ENCODE data around the gene PANK4.
A peak's percentile ranks its signal among the peaks of the same experiment; 100 is the strongest.

The PANK4 gene

DNA sequence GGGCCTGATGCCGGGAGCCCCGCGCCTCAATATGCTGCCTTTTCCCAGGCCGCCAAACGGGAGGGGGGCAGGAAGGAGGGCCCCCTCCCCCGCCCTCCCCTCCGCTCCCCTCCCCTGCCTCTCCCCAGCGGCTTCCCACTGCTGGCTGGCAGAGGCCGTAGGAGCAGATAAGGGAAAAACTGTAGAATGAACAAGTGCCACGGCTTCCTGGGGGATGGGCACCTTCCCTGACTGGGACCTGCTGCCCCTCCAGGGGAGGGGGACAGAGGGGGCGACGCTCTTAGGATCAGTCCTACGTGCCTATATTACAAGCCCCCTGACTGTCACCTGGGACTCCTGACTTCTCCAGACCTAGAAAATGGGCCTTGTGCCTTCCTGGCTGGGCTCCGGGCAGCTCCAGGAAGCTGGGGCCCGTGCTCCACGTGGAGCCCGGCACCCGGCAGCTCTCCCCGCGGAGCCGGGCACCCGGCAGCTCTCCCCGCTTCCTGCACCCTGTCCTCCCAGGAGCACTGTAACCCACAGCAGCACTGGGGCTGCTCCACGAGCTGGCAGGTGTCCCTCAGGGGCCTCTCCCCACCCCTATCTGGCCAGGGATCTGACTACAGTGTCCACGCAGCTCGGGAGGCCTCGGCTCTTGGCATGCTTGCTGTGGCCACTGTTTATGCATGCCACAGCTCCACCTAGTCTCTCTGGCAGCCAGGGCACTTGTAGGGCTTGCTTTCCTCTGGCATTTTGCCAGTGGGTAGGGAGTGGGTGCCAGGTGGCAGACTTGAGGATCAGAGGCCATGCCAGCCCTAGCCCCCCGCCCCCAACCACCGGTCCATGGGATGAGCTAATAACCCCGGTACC lies 4.3 kb upstream of the PANK4 start:
- peak in 36 of 56 donors; percentile 14 to 73 (median 42) for DNase-seq

GRCh38 chr1:2529784-2530512 lies 3.6 kb upstream of the PANK4 start, which contains the start of gene HES5:
Gene HES5 (minus strand): TSS chr1:2530263. CDS start chr1:2530164, 99 bp downstream.
- DNase-seq = peak in 36 of 56 donors; percentile 18 to 83 (median 54)

GRCh38 chr1:2528966-2529783 lies 2.8 kb upstream of the PANK4 start:
- DNase-seq = peak in 5 of 56 donors; percentile 13 to 39 (median 23)

DNA sequence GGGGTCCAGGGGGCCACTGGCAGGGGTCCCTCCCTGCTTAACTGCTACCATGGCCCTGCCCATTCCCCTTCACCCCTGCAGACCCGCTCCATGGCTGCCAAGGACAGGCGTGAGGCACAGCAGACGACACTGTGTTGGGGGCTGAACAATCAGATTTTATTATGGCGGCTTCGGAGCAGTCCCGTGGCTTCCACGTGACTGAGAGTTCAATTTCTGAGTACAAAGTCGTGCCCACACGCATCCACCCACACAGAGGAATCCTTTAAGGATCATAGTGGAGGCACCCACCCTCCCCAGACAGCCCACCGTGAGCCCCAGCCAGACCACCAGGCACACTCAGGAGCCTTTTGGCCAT lies 2.2 kb upstream of the PANK4 start:
- peak in 2 of 56 donors; percentile 44 to 61 for DNase-seq

GRCh38 chr1:2528016-2528415 lies 1.6 kb upstream of the PANK4 start:
- peak in 39 of 56 donors; percentile 23 to 83 (median 54) for DNase-seq

GRCh38 chr1:2527556-2527860 lies 1.1 kb upstream of the PANK4 start:
- DNase-seq = peak in 1 of 56 donors; percentile 46

DNA sequence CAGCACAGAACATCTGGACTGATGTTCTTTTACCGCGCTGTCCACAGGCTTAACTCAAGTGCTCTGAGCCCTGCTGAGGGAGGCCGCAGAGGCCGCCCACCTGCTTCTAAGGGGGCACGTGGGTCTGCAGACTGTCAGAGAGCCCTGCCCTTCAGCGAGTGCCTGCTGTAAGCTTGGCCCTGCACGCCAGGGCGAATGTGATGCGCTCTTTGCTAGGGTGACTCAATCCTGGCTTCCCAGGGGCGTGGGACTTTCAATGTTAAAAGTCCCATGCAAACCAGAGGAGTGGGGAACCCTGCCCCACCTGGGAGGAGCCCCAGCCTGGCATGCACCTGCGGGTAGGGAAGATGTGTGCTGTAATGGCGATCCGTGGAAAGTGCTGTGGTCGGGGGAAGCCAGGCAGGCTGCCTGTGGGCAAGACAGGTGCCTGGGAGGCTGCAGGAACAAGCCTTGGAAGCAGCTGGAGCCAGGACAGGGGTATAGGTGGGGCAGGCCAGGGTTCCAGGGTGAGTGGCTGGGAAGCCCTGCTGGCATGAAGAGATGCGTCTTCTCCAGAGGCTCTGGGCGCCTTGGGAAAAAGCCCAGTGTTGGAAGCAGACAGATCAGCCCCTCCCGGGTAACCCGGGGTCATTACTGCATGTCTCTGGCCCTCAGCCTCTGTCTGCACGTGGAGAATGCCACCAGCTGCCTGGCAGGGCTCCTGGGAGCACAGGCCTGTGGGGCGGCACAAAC lies 594 bp upstream of the PANK4 start:
- peak in 51 of 56 donors; percentile 17 to 87 (median 67) for DNase-seq

DNA sequence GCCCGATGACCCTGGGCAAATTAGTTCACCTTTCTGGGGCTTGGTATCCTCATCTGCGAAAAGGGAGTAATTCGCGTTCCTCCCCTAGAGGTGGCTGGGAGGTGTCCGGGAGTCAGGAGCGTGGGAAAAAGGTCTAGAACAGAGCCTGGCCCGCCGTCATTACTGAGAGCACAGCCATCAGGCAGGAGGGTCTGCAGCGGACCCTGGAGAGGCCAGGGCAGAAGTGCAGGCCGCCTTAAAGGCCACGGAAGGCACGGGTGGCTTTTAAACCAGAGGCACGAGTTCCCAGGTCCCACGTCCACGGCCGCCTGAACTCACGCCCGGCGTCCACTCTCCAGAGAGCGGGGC lies 850 bp downstream of the PANK4 start:
- no peak for DNase-seq

GRCh38 chr1:2523891-2524609 lies 2.3 kb downstream of the PANK4 start:
- no peak for DNase-seq

GRCh38 chr1:2523191-2523890 lies 3.1 kb downstream of the PANK4 start:
- no peak for DNase-seq

- DNase-seq = no peak
Observed at GRCh38 chr1:2522230-2522629, 4.2 kb downstream of the PANK4 start.

DNA sequence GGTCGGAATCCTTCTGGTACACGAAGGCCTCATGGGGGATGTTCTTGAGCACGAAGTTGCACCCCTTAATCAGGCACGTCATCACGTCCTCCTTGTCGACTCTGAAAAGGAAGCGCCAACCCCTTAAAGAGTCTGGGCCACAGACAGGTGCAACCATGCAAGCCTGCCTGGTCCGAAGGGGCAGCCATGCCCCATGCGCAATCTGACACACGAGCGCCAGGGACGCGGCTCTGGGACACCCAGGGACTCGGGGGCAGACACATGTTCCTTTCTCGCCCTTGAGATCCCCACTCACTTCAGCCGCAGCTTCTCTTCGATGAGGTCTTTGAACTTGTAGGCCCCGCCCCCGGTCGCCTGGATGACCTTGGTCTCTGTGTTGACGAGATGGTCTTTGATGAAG lies 5.6 kb downstream of the PANK4 start:
- no peak for DNase-seq

DNA sequence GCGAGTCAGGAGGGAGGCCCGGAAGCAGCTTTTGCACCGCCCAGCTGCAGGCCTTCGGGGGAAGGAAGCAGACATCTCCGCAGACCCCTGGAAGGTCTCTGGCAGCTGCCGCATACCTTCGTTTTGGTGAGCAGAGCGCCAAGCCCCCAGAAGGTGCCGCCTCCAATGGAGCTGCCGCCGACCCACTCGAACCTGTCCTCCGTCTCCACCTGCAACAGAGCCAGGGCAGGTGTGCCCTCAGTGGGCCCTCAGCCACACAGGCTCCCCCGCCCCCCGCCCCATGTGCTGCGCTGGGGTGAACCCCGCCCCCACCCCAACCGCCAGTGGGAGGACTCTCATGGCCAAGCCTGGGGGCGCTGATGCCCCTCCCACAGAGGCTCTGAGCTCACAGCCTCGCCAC lies 6.2 kb downstream of the PANK4 start:
- DNase-seq = no peak

DNA sequence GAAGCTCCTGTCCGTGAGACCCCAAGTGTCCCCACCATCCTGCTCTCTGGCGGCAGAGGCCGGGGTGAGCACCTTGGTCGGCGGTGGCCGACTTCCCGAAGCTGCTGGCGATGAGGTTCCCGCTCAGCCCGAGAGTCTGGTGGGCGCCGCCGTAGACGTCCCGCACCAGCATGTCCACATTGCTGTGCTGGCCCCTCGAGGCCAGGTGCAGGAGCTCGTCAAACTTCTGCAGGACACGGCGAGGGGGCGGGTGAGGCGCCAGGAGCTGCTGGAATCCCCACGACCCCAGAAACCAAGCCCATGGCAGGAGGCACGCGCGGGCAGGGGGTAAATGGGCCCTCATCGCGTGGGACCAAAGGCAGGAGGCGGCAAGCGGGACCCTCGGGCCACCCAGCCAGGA lies 6.7 kb downstream of the PANK4 start:
- no peak for DNase-seq

DNA sequence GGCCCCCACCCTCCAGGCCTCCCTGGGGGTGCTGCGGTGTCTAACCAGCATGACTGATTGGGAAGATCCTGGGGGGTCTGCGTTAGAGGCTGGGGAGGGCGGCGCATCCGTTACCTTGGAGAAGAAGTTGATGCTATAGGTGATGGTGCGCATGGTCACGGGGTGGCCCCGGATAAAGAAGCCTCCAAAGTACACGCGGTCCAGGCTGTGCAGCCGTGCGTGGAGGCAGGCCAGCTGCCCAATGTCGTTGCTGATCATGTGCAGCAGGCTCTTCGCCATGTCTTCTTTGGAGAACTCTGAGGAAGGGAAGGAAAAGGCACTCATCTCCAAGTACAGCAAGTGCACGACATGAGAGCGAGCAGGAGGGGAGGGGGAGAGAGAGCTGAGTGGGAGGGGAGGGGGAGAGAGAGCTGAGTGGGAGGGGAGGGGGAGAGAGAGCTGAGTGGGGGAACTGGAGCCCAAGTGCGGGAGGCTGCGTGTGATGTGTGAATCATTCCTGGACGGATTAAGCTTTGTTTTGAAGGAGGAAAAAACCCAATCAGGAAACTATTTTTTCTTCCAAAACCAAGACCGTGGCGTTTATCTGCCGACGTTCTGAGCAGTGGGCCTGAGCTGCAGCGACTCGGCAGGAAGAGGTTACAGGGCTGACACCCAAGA lies 7.2 kb downstream of the PANK4 start:
- peak in 1 of 56 donors; percentile 13 for DNase-seq

DNA sequence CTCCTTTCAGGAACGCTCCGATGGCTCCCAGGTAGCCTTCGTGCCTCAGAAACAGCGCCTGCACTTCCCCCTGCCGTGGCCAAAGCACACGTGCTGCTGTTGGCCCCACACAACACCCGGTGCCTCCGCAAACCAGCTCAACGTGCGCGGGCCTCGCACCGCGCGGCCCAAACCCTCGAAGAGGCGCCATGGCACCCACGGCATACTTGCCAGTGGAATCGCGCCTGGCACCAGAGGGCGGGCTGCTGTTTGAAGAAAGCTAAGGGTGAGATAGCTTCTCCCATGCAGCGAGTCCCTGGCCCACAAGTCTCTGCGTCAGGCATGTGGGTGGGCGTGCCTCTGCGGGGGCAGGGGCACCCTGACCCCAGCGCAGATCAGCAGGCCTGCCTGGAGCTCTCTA lies 7.9 kb downstream of the PANK4 start:
- DNase-seq = no peak

GRCh38 chr1:2517966-2518365 lies 8.4 kb downstream of the PANK4 start:
- no peak for DNase-seq

GRCh38 chr1:2516946-2517345 lies 9.4 kb downstream of the PANK4 start:
- DNase-seq = no peak

GRCh38 chr1:2516124-2516523 lies 10.3 kb downstream of the PANK4 start:
- DNase-seq = no peak

DNA sequence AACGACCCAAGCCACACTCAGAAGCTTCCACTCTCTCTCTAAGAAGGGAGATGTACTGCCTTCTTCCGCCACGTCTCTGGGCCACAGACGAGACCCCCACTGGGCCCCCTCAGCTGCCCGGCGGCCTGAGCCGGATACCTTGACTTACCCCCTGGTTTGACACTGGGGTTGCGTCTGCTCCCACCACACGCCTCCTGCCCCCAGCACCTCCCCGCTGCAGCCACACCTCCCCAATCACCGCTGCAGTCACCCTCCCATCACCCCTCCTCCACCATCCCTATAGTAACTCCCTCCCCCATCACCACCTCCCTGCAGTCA lies 10.7 kb downstream of the PANK4 start:
- DNase-seq = no peak

Measured in amygdala (tissue), 56 donors.